H9 (cell line): Measurements from ENCODE around the gene P4HTM. TPM values are rescaled to one million over a fixed set of nuclear protein-coding genes. Genes with fewer than 3 reads are reported as not detected.
A peak's percentile ranks its signal among the peaks of the same experiment; 100 is the strongest.

Experiments
- DNase-seq: peaks from one replicate; pipeline ENCODE4 v3.0.0-alpha.2; 2017
- H2AFZ ChIP-seq: one replicate; pipeline ENCODE4 v1.6.1; 2013; ENCODE audit warnings: mild to moderate bottlenecking, low read length, control low read depth, moderate library complexity
- H2AK5ac ChIP-seq: 2 replicates; pipeline ENCODE4 v1.6.1; 2013; ENCODE audit warnings: low read length, control low read depth, mixed read lengths; ENCODE audit not compliant: insufficient read length
- H2BK120ac ChIP-seq: one replicate; pipeline ENCODE4 v1.6.1; 2013; ENCODE audit warnings: low read depth, mild to moderate bottlenecking, low read length, control low read depth, inconsistent platforms; ENCODE audit not compliant: poor library complexity, severe bottlenecking
- H2BK12ac ChIP-seq: 2 replicates; pipeline ENCODE4 v1.6.1; 2013; ENCODE audit warnings: low read length, control low read depth, mixed read lengths, low read depth; ENCODE audit not compliant: insufficient read length
- H2BK15ac ChIP-seq: 2 replicates; pipeline ENCODE4 v1.6.1; 2013; ENCODE audit warnings: low read depth, low read length, control low read depth
- H2BK20ac ChIP-seq: one replicate; pipeline ENCODE4 v1.6.1; 2013; ENCODE audit warnings: low read depth, mild to moderate bottlenecking, low read length, control low read depth, inconsistent platforms; ENCODE audit not compliant: poor library complexity, severe bottlenecking
- H2BK5ac ChIP-seq: 2 replicates; pipeline ENCODE4 v1.6.1; 2013; ENCODE audit warnings: low read length, control low read depth, mixed read lengths; ENCODE audit not compliant: insufficient read length
- H3K14ac ChIP-seq: 2 replicates; pipeline ENCODE4 v1.6.1; 2013; ENCODE audit warnings: low read length, control low read depth; ENCODE audit not compliant: insufficient read depth
- H3K18ac ChIP-seq: 2 replicates; pipeline ENCODE4 v1.6.1; 2013; ENCODE audit warnings: low read depth, mild to moderate bottlenecking, mixed read lengths, low read length, control low read depth; ENCODE audit not compliant: insufficient read length
- H3K23ac ChIP-seq: 2 replicates; pipeline ENCODE4 v1.6.1; 2013; ENCODE audit warnings: low read length, control low read depth, mixed read lengths, low read depth; ENCODE audit not compliant: insufficient read length
- H3K23me2 ChIP-seq: 2 replicates; pipeline ENCODE4 v1.6.1; 2013; ENCODE audit warnings: low read depth, mild to moderate bottlenecking, mixed read lengths, low read length, control low read depth; ENCODE audit not compliant: insufficient read length, poor library complexity, severe bottlenecking
- H3K27ac ChIP-seq: 2 replicates; pipeline ENCODE4 v1.5.1; 2013; ENCODE audit warnings: low read length, control low read depth, mixed read lengths, low read depth; ENCODE audit not compliant: insufficient read length
- H3K27me3 ChIP-seq: 2 replicates; pipeline ENCODE4 v1.6.1; 2013; ENCODE audit warnings: low read length, control low read depth, inconsistent platforms; ENCODE audit not compliant: insufficient read depth
- H3K4ac ChIP-seq: 2 replicates; pipeline ENCODE4 v1.6.1; 2013; ENCODE audit warnings: low read depth, mild to moderate bottlenecking, control low read depth, inconsistent platforms, low read length, moderate library complexity
- H3K4me1 ChIP-seq: 2 replicates; pipeline ENCODE4 v1.6.1; 2013; ENCODE audit warnings: low read length, control low read depth, inconsistent platforms; ENCODE audit not compliant: insufficient read depth
- H3K4me2 ChIP-seq: 2 replicates; pipeline ENCODE4 v1.6.1; 2013; ENCODE audit warnings: low read length, control low read depth, mixed read lengths; ENCODE audit not compliant: insufficient read length, insufficient read depth
- H3K56ac ChIP-seq: 2 replicates; pipeline ENCODE4 v1.6.1; 2013; ENCODE audit warnings: low read depth, mild to moderate bottlenecking, mixed read lengths, low read length, control low read depth; ENCODE audit not compliant: insufficient read length
- H3K79me1 ChIP-seq: 2 replicates; pipeline ENCODE4 v1.6.1; 2013; ENCODE audit warnings: low read depth, mild to moderate bottlenecking, moderate library complexity, low read length, control low read depth, inconsistent platforms; ENCODE audit not compliant: insufficient read depth, poor library complexity, severe bottlenecking
- H3K79me2 ChIP-seq: 2 replicates; pipeline ENCODE4 v1.6.1; 2013; ENCODE audit warnings: low read length, control low read depth, inconsistent platforms; ENCODE audit not compliant: insufficient read depth
- H3K9ac ChIP-seq: 2 replicates; pipeline ENCODE4 v1.6.1; 2013; ENCODE audit warnings: low read length, control low read depth, mixed read lengths; ENCODE audit not compliant: insufficient read length; ENCODE audit errors: extremely low read depth
- H3K9me3 ChIP-seq: one replicate; pipeline ENCODE4 v1.6.1; 2013; ENCODE audit warnings: low read depth, low read length, inconsistent platforms; ENCODE audit not compliant: control insufficient read depth
- H3T11ph ChIP-seq: one replicate; pipeline ENCODE4 v1.6.1; 2013; ENCODE audit warnings: mild to moderate bottlenecking, low read length, control low read depth, inconsistent platforms
- H4K20me1 ChIP-seq: one replicate; pipeline ENCODE4 v1.6.1; 2013; ENCODE audit not compliant: control insufficient read depth, insufficient read length, insufficient read depth
- H4K5ac ChIP-seq: 2 replicates; pipeline ENCODE4 v1.6.1; 2013; ENCODE audit warnings: low read depth, mild to moderate bottlenecking, mixed read lengths, low read length, control low read depth; ENCODE audit not compliant: insufficient read length
- H4K8ac ChIP-seq: replicated peaks from 2 replicates; pipeline ENCODE4 v1.6.1; 2013; ENCODE audit warnings: low read length, control low read depth, mixed read lengths, low read depth; ENCODE audit not compliant: insufficient read length
- H4K91ac ChIP-seq: 2 replicates; pipeline ENCODE4 v1.6.1; 2013; ENCODE audit warnings: low read depth, mild to moderate bottlenecking, moderate library complexity, mixed read lengths, low read length, control low read depth; ENCODE audit not compliant: insufficient read length
- H3K27ac Mint-ChIP-seq, 3 experiments: 2 replicates in 2 of 3; 3 replicates in 1 of 3; pipeline ENCODE4 v1.8.0; 2020 to 2021; ENCODE audit warnings: mixed read lengths in 3 of 3, mild to moderate bottlenecking in 1 of 3, moderate library complexity in 1 of 3
- H3K27me3 Mint-ChIP-seq: 2 replicates; pipeline ENCODE4 v1.8.0; 2021; ENCODE audit warnings: low read depth, mild to moderate bottlenecking, moderate library complexity, mixed read lengths
- H3K36me3 Mint-ChIP-seq, 3 experiments: 2 replicates in 2 of 3; 3 replicates in 1 of 3; pipeline ENCODE4 v1.8.0; 2020 to 2021; ENCODE audit warnings: low read depth in 3 of 3, mixed read lengths in 3 of 3; ENCODE audit not compliant: insufficient read depth in 1 of 3
- H3K4me1 Mint-ChIP-seq, 2 experiments: 2 replicates each; pipeline ENCODE4 v1.8.0; 2020; ENCODE audit warnings: mixed read lengths in 2 of 2
- H3K4me3 Mint-ChIP-seq, 2 experiments: 2 replicates in 1 of 2; 3 replicates in 1 of 2; pipeline ENCODE4 v1.8.0; 2020 to 2021; ENCODE audit warnings: mild to moderate bottlenecking in 2 of 2, mixed read lengths in 2 of 2, moderate library complexity in 1 of 2
- H3K9me3 Mint-ChIP-seq, 2 experiments: 2 replicates in 1 of 2; 3 replicates in 1 of 2; pipeline ENCODE4 v1.8.0; 2020; ENCODE audit warnings: mild to moderate bottlenecking in 2 of 2, mixed read lengths in 2 of 2, moderate library complexity in 1 of 2
- WGBS: extraction: QIAGEN DNeasy Blood & Tissue Kit; methylation state at CpG from one replicate; pipeline ENCODE4 v1.1.7; 2013; ENCODE audit warnings: missing lambda C conversion rate, low lambda C conversion rate, mixed read lengths; ENCODE audit not compliant: insufficient read length; ENCODE audit errors: extremely low coverage; 5-methylcytosine and 5-hydroxymethylcytosine counted together
- total RNA-seq: library from RNA; stranded (reverse); gene quantifications from 2 replicates; pipeline ENCODE4 v1.2.1, GENCODE V29; 2021
- TF ChIP-seq, protein P1 (sequence below): fragments of 200-600 bp; sonication (generic); conservative IDR thresholded peaks from 3 replicates; pipeline ENCODE4 v1.8.0; 2021; ENCODE audit warnings: antibody characterized with exemption, mild to moderate bottlenecking

The P4HTM gene
- total RNA-seq, 1 experiment from 2014 or later = 36.0 TPM

DNA sequence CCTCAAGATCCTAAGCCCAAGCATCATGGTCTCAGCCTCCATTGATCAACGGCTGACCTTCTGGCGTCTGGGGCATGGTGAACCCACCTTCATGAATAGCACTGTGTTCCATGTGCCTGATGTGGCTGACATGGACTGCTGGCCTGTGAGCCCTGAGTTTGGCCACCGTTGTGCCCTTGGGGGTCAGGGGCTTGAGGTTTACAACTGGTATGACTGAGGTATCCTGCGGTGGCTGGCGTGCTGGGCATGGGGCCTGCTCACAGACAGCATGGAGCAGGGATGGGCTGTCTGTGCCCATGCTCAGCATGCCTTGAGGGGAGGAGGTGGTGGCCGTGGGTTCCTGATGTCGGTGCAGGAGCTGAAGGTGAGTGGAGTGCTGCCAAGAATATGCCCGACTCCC, 25.0 kb downstream of the P4HTM start:
- H3K79me2 ChIP-seq = no peaks in the 10 kb centered on the region; the same call in 1 of the 2 replicates
- no peak overlapping the region for H3K56ac ChIP-seq
- no peak overlapping the region for H2BK5ac ChIP-seq
- no peak overlapping the region for H3K23ac ChIP-seq
- H3K27ac Mint-ChIP-seq = peak overlapping the region in 1 of 3 experiments; percentile 79; a peak in 1 of 7 replicates
- no peak overlapping the region for H3K27ac ChIP-seq
- TF ChIP-seq, protein P1, sequence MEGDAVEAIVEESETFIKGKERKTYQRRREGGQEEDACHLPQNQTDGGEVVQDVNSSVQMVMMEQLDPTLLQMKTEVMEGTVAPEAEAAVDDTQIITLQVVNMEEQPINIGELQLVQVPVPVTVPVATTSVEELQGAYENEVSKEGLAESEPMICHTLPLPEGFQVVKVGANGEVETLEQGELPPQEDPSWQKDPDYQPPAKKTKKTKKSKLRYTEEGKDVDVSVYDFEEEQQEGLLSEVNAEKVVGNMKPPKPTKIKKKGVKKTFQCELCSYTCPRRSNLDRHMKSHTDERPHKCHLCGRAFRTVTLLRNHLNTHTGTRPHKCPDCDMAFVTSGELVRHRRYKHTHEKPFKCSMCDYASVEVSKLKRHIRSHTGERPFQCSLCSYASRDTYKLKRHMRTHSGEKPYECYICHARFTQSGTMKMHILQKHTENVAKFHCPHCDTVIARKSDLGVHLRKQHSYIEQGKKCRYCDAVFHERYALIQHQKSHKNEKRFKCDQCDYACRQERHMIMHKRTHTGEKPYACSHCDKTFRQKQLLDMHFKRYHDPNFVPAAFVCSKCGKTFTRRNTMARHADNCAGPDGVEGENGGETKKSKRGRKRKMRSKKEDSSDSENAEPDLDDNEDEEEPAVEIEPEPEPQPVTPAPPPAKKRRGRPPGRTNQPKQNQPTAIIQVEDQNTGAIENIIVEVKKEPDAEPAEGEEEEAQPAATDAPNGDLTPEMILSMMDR = no peak
- H3K27me3 Mint-ChIP-seq = no peaks in the 10 kb centered on the region
- H3K4ac ChIP-seq = no peak overlapping the region
- H3T11ph ChIP-seq = no peak overlapping the region
- H3K27me3 ChIP-seq = no peaks in the 10 kb centered on the region
- H3K23me2 ChIP-seq = peaks cover 7% of the 10 kb centered on the region
- H3K4me1 Mint-ChIP-seq = peaks cover 14 to 17% of the 10 kb centered on the region in 2 experiments
- no peaks in the 10 kb centered on the region for H3K9me3 ChIP-seq
- peaks cover 1% of the 10 kb centered on the region for H4K20me1 ChIP-seq
- no peak overlapping the region for H3K9ac ChIP-seq
- H2AFZ ChIP-seq = no peak overlapping the region
- no peak overlapping the region for H2BK120ac ChIP-seq
- H2BK12ac ChIP-seq = no peak overlapping the region
- no peak overlapping the region for H3K14ac ChIP-seq
- no CpG with 5 or more reads among the region's 8 CpGs for WGBS
- H3K79me1 ChIP-seq = no peaks in the 10 kb centered on the region
- H2AK5ac ChIP-seq = no peak overlapping the region
- H4K91ac ChIP-seq = no peak overlapping the region
- H4K5ac ChIP-seq = no peak overlapping the region
- no peak overlapping the region for H4K8ac ChIP-seq
- H2BK20ac ChIP-seq = no peak overlapping the region
- no peak overlapping the region for H3K4me2 ChIP-seq
- no peak overlapping the region for H3K18ac ChIP-seq
- DNase-seq = no peak
- H3K4me3 Mint-ChIP-seq = no peak overlapping the region; a peak in 1 of 5 replicates
- peaks cover 25 to 59% (median 50%) of the 10 kb centered on the region in 3 experiments for H3K36me3 Mint-ChIP-seq
- H3K9me3 Mint-ChIP-seq = no peaks in the 10 kb centered on the region
- H3K4me1 ChIP-seq = no peaks in the 10 kb centered on the region
- no peak overlapping the region for H2BK15ac ChIP-seq
